Left ventricle myocardium superior (tissue), 1 donor: ENCODE measurements around the gene ZBTB4. TPM values are rescaled to one million over a fixed set of nuclear protein-coding genes. Genes with fewer than 3 reads are reported as not detected.

Source experiments
- ATAC-seq: fragments of 200-7000 bp; cut with Tn5 transposase; one replicate; pipeline ENCODE4 v1.9.1; 2020; ENCODE audit warnings: mild to moderate bottlenecking, moderate library complexity
- DNase-seq: peaks from one replicate; pipeline ENCODE4 v3.0.0-alpha.2; 2020
- intact Hi-C: fragments of 100-400 bp; cut with micrococcal nuclease; formaldehyde crosslinking; loops from one replicate; pipeline ENCODE4 v1.11.0; 2022
- total RNA-seq: library from RNA; stranded (reverse); fragmentation: NEBNext Ultra II Directional; extraction: Animal tissue kit (Norgen Biotek cat#: 25700); gene quantifications from one replicate; pipeline ENCODE4 v1.2.1, GENCODE V29; 2021
- donor health status: DM: no; HTN: yes; CAD: no; lungs with severe emphysema.

ZBTB4 gene
- total RNA-seq, 1 donor from 2014 or later: 70.9 TPM

GRCh38 chr17:7409716-7410115, 69.7 kb downstream of the ZBTB4 start:
- ATAC-seq (no peak), DNase-seq (no peak)
- intact Hi-C loops: no loop called here

Other genes with a start within 250 kb of the ZBTB4 start
- gene DVL2, start 245.1 kb downstream of the ZBTB4 start, total RNA-seq: 23.5 TPM
- gene PHF23, start 240.2 kb downstream of the ZBTB4 start, total RNA-seq: 29.4 TPM
- gene GABARAP, start 237.2 kb downstream of the ZBTB4 start, total RNA-seq: 456 TPM
- gene CTDNEP1, start 227.9 kb downstream of the ZBTB4 start, total RNA-seq: 122 TPM
- gene ELP5, start 227.4 kb downstream of the ZBTB4 start, total RNA-seq: 85.3 TPM
- gene CLDN7, start 217.2 kb downstream of the ZBTB4 start, total RNA-seq: 1.8 TPM
- gene SLC2A4, start 197.9 kb downstream of the ZBTB4 start, total RNA-seq: 170 TPM
- 0.77 TPM for gene YBX2, start 185.0 kb downstream of the ZBTB4 start, total RNA-seq
- gene EIF5A, start 172.0 kb downstream of the ZBTB4 start, total RNA-seq: 311 TPM
- gene GPS2, start 164.3 kb downstream of the ZBTB4 start, total RNA-seq: 75.0 TPM
- gene NEURL4, start 150.3 kb downstream of the ZBTB4 start, total RNA-seq: 34.7 TPM
- 17.3 TPM for gene ACAP1, start 143.1 kb downstream of the ZBTB4 start, total RNA-seq
- 3.6 TPM for gene KCTD11, start 127.5 kb downstream of the ZBTB4 start, total RNA-seq
- gene TMEM95, start 124.5 kb downstream of the ZBTB4 start, total RNA-seq: not detected
- 2.2 TPM for gene TNK1, start 98.5 kb downstream of the ZBTB4 start, total RNA-seq
- 16.1 TPM for gene PLSCR3, start 85.1 kb downstream of the ZBTB4 start, total RNA-seq
- 53.5 TPM for gene TMEM256, start 75.5 kb downstream of the ZBTB4 start, total RNA-seq
- 6.5 TPM for gene NLGN2, start 71.8 kb downstream of the ZBTB4 start, total RNA-seq
- not detected for gene SPEM1, start 59.3 kb downstream of the ZBTB4 start, total RNA-seq
- not detected for gene SPEM2, start 54.0 kb downstream of the ZBTB4 start, total RNA-seq
- gene SPEM3, start 50.8 kb downstream of the ZBTB4 start, total RNA-seq: not detected
- 2.1 TPM for gene TMEM102, start 44.2 kb downstream of the ZBTB4 start, total RNA-seq
- 13.8 TPM for gene FGF11, start 40.1 kb downstream of the ZBTB4 start, total RNA-seq
- 9.6 TPM for gene CHRNB1, start 34.6 kb downstream of the ZBTB4 start, total RNA-seq
- not detected for gene SLC35G6, start 1.8 kb upstream of the ZBTB4 start, total RNA-seq
- 39.1 TPM for gene POLR2A, start 4.7 kb upstream of the ZBTB4 start, total RNA-seq
- gene TNFSF12, start 69.4 kb upstream of the ZBTB4 start, total RNA-seq: 36.9 TPM
- gene TNFSF13, start 79.1 kb upstream of the ZBTB4 start, total RNA-seq: 8.5 TPM
- gene SENP3, start 82.3 kb upstream of the ZBTB4 start, total RNA-seq: 32.8 TPM
- gene CD68, start 100.0 kb upstream of the ZBTB4 start, total RNA-seq: 26.6 TPM
- gene MPDU1, start 104.2 kb upstream of the ZBTB4 start, total RNA-seq: 28.0 TPM
- gene SOX15, start 110.5 kb upstream of the ZBTB4 start, total RNA-seq: 1.2 TPM
- 103 TPM for gene FXR2, start 135.3 kb upstream of the ZBTB4 start, total RNA-seq
- gene SAT2, start 148.2 kb upstream of the ZBTB4 start, total RNA-seq: 74.4 TPM
- gene SHBG, start 150.5 kb upstream of the ZBTB4 start, total RNA-seq: not detected
- 3.2 TPM for gene ATP1B2, start 171.3 kb upstream of the ZBTB4 start, total RNA-seq
- 13.7 TPM for gene TP53, start 207.9 kb upstream of the ZBTB4 start, total RNA-seq
- gene WRAP53, start 208.8 kb upstream of the ZBTB4 start, total RNA-seq: 5.3 TPM
- 0.25 TPM for gene EFNB3, start 225.6 kb upstream of the ZBTB4 start, total RNA-seq
- 0.05 TPM for gene DNAH2, start 238.1 kb upstream of the ZBTB4 start, total RNA-seq